ENCODE results near the gene CDC42BPB.

CDC42BPB gene

DNA sequence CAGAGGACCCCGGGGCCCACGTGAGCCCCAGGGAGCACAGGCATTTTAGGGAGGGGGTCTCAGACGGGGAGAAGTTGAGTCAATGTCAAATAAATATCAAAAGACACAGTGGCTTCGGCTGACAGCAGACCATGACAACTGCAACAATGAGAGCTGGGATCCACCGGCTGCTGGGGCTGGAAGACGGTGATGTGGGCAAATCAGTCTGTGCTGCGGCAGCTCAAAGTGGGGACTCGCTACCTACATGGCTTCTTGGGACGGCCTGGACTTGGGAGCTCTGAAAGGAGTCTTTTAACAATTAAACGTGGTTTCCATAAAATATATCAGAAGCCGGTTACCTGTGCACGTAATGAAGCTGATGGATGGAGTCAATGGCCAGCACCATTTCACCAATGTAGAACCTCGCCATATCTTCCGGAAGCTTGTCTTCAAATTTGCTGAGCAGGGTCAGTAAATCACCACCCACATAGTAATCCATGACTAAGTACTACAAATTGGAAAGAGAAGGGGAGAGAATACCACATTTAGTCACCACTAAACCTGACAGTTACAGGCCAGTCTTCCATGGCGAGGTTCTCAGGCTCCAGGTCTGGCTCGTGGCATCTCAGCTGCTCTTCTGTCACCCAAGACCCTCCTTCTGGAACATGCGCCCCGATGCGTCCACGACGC lies 58.0 kb downstream of the CDC42BPB start:
- in situ Hi-C loops (cut with HindIII; ENCODE audit: low pct_unique_long_range_greater_than_20kb, low sequenced_read_pairs), result no loop called here
- TF ChIP-seq JUND (IDR thresholded peaks at IDR 0.05; ENCODE audit: low read depth), result no peak
- DNase-seq (ENCODE audit: low read depth in 1 of 2, low spot score in 1 of 2), result no peak

GRCh38 chr14:102998393-102998792 lies 59.0 kb downstream of the CDC42BPB start:
- DNase-seq (ENCODE audit: low read depth in 1 of 2, low spot score in 1 of 2), result no peak
- in situ Hi-C loops (cut with HindIII; ENCODE audit: low pct_unique_long_range_greater_than_20kb, low sequenced_read_pairs), result no loop called here

GRCh38 chr14:102996941-102997340 lies 60.4 kb downstream of the CDC42BPB start:
- DNase-seq (ENCODE audit: low read depth in 1 of 2, low spot score in 1 of 2), result no peak
- in situ Hi-C loops (cut with HindIII; ENCODE audit: low pct_unique_long_range_greater_than_20kb, low sequenced_read_pairs), result no loop called here
- TF ChIP-seq JUND (IDR thresholded peaks at IDR 0.05; ENCODE audit: low read depth), result no peak

More at GRCh38 chr14:102998393-102998792, 59.0 kb downstream of the CDC42BPB start:
- no peak for TF ChIP-seq JUND (IDR thresholded peaks at IDR 0.05; ENCODE audit: low read depth)

DNA sequence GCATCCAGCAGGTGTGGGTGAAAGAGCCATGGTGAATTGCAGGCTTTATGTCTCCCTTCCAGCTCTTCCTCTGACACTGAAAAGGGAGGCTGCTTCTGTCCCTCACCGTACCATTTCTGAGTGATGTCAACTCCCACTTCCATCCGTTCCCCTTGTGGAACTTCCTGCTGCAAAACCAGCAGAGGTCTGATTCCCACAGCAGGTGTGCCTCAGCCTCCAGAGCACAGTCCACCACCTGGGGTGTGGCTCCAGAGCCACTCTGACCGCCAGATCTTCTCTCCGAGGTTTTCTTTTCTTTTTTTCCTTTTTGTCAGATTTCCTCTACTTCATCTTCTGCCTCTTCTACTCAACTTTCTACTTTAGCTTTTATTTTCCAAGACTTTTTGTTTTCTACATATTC lies 62.7 kb downstream of the CDC42BPB start:
- no peak for TF ChIP-seq JUND (IDR thresholded peaks at IDR 0.05; ENCODE audit: low read depth)
- DNase-seq (ENCODE audit: low read depth in 1 of 2, low spot score in 1 of 2), result no peak
- in situ Hi-C loops (cut with HindIII; ENCODE audit: low pct_unique_long_range_greater_than_20kb, low sequenced_read_pairs), result no loop called here

DNA sequence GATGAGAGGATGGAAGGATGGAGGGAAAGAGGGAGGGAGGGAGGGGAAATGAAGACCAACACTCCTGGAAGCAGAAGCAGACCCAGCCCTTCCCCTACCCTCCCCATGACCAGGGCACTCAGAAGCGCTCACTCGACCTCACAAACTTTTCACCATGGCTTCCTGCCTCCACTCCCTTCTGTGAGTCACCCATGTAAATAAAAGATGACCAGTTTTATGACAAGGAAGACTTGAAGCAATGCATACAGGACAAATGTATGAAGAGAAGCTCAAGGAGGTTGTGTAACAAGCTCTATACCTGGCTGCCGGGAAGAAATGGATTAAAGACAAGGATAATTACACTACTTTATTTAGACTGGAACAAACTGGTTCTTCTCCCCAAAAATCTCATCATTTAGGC lies 63.8 kb downstream of the CDC42BPB start:
- peak; percentile 74 to 75 for DNase-seq (ENCODE audit: low read depth in 1 of 2, low spot score in 1 of 2)
- in situ Hi-C loops (cut with HindIII; ENCODE audit: low pct_unique_long_range_greater_than_20kb, low sequenced_read_pairs), result no loop called here
- TF ChIP-seq JUND (IDR thresholded peaks at IDR 0.05; ENCODE audit: low read depth), result peak; percentile 52; the same call in 1 of the 2 replicates

DNA sequence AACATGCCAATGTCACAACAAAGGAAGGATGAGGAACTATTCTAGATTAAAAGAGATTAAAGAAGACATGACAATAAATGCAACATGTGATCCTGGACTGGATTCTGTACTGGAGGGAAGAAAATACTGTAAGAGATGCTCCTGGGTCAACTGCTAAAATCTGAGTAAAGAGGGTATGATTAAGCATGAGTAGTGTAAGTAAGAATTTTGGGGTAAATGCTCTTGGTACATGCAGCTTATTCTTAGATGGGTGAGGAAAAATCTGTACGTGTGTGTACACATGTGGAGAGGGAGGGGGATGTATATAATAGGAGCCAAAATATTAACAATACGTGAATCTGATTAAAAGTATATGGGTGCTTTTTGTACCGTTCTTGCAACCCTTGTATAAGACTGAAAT lies 66.0 kb downstream of the CDC42BPB start:
- in situ Hi-C loops (cut with HindIII; ENCODE audit: low pct_unique_long_range_greater_than_20kb, low sequenced_read_pairs), result no loop called here
- no peak for TF ChIP-seq JUND (IDR thresholded peaks at IDR 0.05; ENCODE audit: low read depth)
- no peak for DNase-seq (ENCODE audit: low read depth in 1 of 2, low spot score in 1 of 2)

DNA sequence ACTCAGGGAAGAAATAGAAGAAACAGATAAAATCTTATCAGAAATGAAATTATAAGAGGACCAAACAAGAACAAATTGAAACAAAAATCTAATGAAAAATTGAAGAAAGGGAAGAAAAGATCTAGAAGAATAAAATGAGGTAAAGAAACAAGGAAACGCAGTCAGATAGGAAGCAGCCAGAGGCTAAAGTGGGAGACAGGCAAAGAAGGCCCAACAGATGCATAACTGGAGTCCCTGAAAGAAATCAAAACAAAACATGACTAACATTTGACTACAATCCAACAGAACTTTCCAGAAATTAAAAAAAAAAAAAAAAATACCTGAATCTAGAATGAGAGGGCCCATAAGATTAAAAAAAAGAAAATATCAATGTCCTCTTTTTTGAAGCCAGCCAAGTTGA lies 69.3 kb downstream of the CDC42BPB start:
- DNase-seq (ENCODE audit: low read depth in 1 of 2, low spot score in 1 of 2), result no peak
- TF ChIP-seq JUND (IDR thresholded peaks at IDR 0.05; ENCODE audit: low read depth), result no peak
- in situ Hi-C loops (cut with HindIII; ENCODE audit: low pct_unique_long_range_greater_than_20kb, low sequenced_read_pairs), result no loop called here

- DNase-seq (ENCODE audit: low read depth in 1 of 2, low spot score in 1 of 2), result peak in 1 of 2 experiments; percentile 49
- in situ Hi-C loops (cut with HindIII; ENCODE audit: low pct_unique_long_range_greater_than_20kb, low sequenced_read_pairs), result no loop called here
- TF ChIP-seq JUND (IDR thresholded peaks at IDR 0.05; ENCODE audit: low read depth), result no peak
These were observed 70.4 kb downstream of the CDC42BPB start for GRCh38 chr14:102986810-102987579.

DNA sequence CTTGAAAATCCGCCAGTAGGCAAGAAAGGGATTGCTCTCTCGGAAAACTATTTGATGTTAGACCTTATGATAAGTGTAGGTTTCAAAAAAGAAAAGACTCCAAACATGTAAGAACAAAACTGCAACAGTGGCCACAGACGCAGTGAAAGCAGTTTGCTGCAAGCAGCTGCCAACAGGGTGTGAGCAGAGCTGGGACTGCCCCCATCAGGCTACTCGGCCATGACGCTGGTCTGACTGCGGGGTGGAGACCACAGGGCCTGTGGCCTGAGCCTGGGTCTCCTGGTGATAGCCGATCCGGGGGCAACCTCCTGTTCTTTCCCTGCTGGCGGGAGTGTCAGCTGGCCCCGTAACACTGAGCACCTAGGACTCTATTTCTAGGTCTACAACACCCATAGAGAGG lies 71.7 kb downstream of the CDC42BPB start:
- in situ Hi-C loops (cut with HindIII; ENCODE audit: low pct_unique_long_range_greater_than_20kb, low sequenced_read_pairs), result no loop called here
- DNase-seq (ENCODE audit: low read depth in 1 of 2, low spot score in 1 of 2), result no peak
- TF ChIP-seq JUND (IDR thresholded peaks at IDR 0.05; ENCODE audit: low read depth), result no peak

GRCh38 chr14:102984336-102985102 lies 72.8 kb downstream of the CDC42BPB start:
- in situ Hi-C loops (cut with HindIII; ENCODE audit: low pct_unique_long_range_greater_than_20kb, low sequenced_read_pairs), result no loop called here
- DNase-seq (ENCODE audit: low read depth in 1 of 2, low spot score in 1 of 2), result no peak
- no peak for TF ChIP-seq JUND (IDR thresholded peaks at IDR 0.05; ENCODE audit: low read depth)

DNA sequence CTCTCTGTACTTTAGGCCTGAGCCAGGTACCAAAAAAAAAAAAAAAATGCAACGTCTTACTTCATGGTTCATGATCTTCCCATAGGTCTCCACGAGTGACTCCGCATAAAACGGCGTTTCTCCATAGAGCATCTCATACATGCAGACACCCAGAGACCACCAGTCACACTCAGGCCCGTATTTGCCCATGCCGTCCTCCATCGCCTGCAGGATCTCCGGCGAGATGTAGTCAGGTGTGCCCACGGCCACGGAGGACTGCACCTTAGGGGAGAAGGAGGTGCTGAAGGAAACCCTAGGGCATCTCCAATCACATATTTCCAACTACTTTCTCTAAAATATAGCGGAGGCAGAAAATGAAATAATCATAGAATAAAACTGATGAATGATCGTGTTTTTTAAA lies 73.9 kb downstream of the CDC42BPB start:
- no peak for TF ChIP-seq JUND (IDR thresholded peaks at IDR 0.05; ENCODE audit: low read depth)
- no peak for DNase-seq (ENCODE audit: low read depth in 1 of 2, low spot score in 1 of 2)
- in situ Hi-C loops (cut with HindIII; ENCODE audit: low pct_unique_long_range_greater_than_20kb, low sequenced_read_pairs), result no loop called here

- peak; percentile 28 to 55 for DNase-seq (ENCODE audit: low read depth in 1 of 2, low spot score in 1 of 2)
- no peak for TF ChIP-seq JUND (IDR thresholded peaks at IDR 0.05; ENCODE audit: low read depth)
- in situ Hi-C loops (cut with HindIII; ENCODE audit: low pct_unique_long_range_greater_than_20kb, low sequenced_read_pairs), result no loop called here
These were observed 74.4 kb downstream of the CDC42BPB start for GRCh38 chr14:102982852-102983470.

Data from T47D (cell line).